Left ventricle myocardium inferior (tissue), 1 donor: ENCODE results near the gene SLC2A11. TPM values are rescaled to one million over a fixed set of nuclear protein-coding genes. Genes with fewer than 3 reads are reported as not detected.

Experiments
- DNase-seq: peaks from one replicate; pipeline ENCODE4 v3.0.0-alpha.2; 2020
- H3K27ac ChIP-seq: fragments of 200-600 bp; replicated peaks from 2 replicates; pipeline ENCODE4 v1.8.0; 2021
- H3K27me3 ChIP-seq: fragments of 200-600 bp; 2 replicates; pipeline ENCODE4 v1.8.0; 2021; ENCODE audit warnings: low read depth
- H3K36me3 ChIP-seq: fragments of 200-600 bp; 2 replicates; pipeline ENCODE4 v1.8.0; 2021
- H3K4me1 ChIP-seq: fragments of 200-600 bp; 2 replicates; pipeline ENCODE4 v1.8.0; 2021
- H3K4me3 ChIP-seq: fragments of 200-600 bp; 2 replicates; pipeline ENCODE4 v1.8.0; 2021; ENCODE audit warnings: mild to moderate bottlenecking, moderate library complexity
- H3K9me3 ChIP-seq: fragments of 200-600 bp; replicated peaks from 2 replicates; pipeline ENCODE4 v1.8.0; 2021
- intact Hi-C: fragments of 100-400 bp; cut with micrococcal nuclease; formaldehyde crosslinking; loops from one replicate; pipeline ENCODE4 v1.11.0; 2022
- total RNA-seq: library from RNA; stranded (reverse); fragmentation: NEBNext Ultra II Directional; extraction: Animal tissue kit (Norgen Biotek cat#: 25700); gene quantifications from one replicate; pipeline ENCODE4 v1.2.1, GENCODE V29; 2021
- TF ChIP-seq, protein P1 (sequence below): fragments of 200-600 bp; IDR thresholded peaks from 2 replicates; pipeline ENCODE4 v1.8.0; 2021; ENCODE audit warnings: antibody characterized with exemption, mild to moderate bottlenecking, borderline replicate concordance
- donor health status: DM: no; HTN: yes; CAD: no; lungs with severe emphysema.

Gene SLC2A11
- total RNA-seq, 1 donor from 2014 or later: 22.0 TPM

DNA sequence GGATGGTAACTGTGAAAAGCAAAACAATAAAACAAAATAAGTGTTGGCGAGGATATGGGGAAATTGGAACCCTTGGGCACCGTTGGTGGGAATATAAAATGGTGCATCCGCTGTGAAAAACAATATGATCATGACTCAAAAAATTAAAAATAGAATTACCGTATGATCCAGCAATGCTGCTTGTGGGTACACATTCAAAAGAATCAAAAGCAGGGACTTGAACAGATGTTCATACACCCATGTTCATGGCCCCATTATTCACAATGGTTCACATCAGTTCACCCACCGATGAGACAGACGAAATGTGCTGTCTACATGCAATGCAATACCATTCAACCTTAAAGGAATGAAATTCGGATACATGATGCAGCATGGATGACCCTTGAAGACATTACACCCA is 17.6 kb upstream of the SLC2A11 start:
- DNase-seq: no peak
- TF ChIP-seq, protein P1, sequence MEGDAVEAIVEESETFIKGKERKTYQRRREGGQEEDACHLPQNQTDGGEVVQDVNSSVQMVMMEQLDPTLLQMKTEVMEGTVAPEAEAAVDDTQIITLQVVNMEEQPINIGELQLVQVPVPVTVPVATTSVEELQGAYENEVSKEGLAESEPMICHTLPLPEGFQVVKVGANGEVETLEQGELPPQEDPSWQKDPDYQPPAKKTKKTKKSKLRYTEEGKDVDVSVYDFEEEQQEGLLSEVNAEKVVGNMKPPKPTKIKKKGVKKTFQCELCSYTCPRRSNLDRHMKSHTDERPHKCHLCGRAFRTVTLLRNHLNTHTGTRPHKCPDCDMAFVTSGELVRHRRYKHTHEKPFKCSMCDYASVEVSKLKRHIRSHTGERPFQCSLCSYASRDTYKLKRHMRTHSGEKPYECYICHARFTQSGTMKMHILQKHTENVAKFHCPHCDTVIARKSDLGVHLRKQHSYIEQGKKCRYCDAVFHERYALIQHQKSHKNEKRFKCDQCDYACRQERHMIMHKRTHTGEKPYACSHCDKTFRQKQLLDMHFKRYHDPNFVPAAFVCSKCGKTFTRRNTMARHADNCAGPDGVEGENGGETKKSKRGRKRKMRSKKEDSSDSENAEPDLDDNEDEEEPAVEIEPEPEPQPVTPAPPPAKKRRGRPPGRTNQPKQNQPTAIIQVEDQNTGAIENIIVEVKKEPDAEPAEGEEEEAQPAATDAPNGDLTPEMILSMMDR: no peak
- no peaks in the 10 kb centered on the region for H3K9me3 ChIP-seq
- peaks cover 65% of the 10 kb centered on the region for H3K4me1 ChIP-seq
- intact Hi-C loops: no loop called here
- H3K27ac ChIP-seq: no peak overlapping the region
- no peaks in the 10 kb centered on the region for H3K27me3 ChIP-seq
- no peak overlapping the region for H3K4me3 ChIP-seq
- H3K36me3 ChIP-seq: peaks cover 8% of the 10 kb centered on the region

DNA sequence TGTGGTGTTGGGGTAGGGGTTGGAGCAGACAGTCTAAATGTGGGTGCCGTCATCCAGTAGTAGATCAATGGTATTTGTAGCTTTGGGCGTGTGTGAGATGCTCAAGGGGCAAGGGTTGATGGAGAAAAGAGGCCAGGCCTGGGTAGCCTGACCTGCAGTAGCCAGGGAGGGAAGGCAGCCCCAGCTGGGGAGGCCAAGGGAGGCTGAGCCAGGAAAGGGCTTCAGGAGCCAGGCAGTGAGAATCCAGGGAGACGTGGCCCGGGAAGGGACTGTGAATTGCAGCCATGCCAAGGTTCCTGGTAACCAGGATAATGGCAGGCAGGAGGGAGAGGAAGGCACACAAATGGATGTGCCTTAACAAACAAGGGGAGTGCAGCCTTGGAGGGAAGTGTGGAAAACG is 16.4 kb upstream of the SLC2A11 start:
- H3K27ac ChIP-seq: no peak overlapping the region
- no peaks in the 10 kb centered on the region for H3K9me3 ChIP-seq
- no peak for DNase-seq
- peaks cover 2% of the 10 kb centered on the region for H3K36me3 ChIP-seq
- intact Hi-C loops: no loop called here
- no peaks in the 10 kb centered on the region for H3K27me3 ChIP-seq
- no peak overlapping the region for H3K4me3 ChIP-seq
- TF ChIP-seq, protein P1: no peak
- peaks cover 65% of the 10 kb centered on the region for H3K4me1 ChIP-seq

DNA sequence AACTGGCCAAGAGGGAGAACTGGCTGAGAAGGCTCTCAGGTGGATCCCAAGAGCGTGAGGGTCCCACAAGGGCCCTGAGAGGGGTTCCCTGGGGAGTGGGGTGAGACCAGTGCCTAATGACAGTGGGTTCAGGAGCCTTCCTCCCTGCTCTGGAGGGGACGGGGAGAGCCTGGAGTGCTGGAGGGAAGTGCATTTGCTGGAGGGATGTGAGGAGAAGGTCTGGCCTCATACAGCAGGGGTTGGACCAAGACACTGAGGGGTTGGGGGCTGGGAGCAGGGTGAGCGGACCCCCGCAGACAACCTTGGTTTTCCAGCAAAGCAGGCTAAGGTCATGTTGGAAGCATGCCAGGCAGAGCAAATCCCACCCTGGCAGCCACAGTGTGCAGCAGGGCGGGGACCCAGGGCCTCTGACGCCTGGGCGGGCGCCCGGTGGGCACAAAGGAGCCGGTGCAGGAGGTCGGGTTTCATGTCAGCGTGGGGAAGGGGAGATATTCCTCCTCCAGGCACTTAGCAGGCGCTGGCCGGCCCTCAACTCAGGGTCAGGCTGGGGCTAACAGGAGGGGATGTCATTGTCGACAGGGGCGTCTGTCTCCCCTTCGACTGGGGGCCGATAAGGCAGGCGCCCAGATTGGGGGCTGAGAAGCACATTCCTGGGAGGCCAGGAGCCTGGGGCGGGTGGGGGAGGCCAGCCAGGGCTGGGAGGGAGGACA is 15.8 kb upstream of the SLC2A11 start:
- H3K36me3 ChIP-seq: no peaks in the 10 kb centered on the region
- H3K27ac ChIP-seq: peak overlapping the region; percentile 30
- H3K4me3 ChIP-seq: no peak overlapping the region
- no peaks in the 10 kb centered on the region for H3K27me3 ChIP-seq
- TF ChIP-seq, protein P1: no peak
- intact Hi-C loops: no loop called here
- DNase-seq: no peak
- H3K9me3 ChIP-seq: no peaks in the 10 kb centered on the region
- H3K4me1 ChIP-seq: peaks cover 65% of the 10 kb centered on the region

DNA sequence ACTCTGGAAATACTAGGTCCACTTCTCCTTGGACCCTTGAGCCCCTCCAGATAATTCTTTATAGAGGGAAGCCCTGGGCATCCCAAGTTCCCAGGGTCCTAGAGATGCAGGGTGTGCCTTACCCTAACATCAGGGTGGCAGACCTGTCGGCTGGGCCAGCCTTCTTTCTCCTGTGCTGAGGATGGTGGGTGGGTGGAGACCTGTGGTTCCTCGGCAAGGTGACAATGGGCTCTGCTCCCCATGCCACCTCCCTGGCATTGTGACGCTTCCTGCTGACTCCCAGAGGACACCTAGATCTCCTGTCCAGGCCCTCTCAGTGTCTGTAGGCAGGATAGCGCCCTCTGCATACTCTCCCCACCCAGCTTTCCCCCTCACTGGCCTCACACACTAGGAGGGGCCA is 15.1 kb upstream of the SLC2A11 start:
- Histone ChIP-seq H3K4me3 (no peak overlapping the region), H3K27me3 (no peaks in the 10 kb centered on the region), H3K36me3 (no peaks in the 10 kb centered on the region), H3K27ac (peak overlapping the region; percentile 30), H3K4me1 (peaks cover 65% of the 10 kb centered on the region), H3K9me3 (no peaks in the 10 kb centered on the region)
- intact Hi-C loops: no loop called here
- no peak for DNase-seq
- TF ChIP-seq, protein P1: no peak

DNA sequence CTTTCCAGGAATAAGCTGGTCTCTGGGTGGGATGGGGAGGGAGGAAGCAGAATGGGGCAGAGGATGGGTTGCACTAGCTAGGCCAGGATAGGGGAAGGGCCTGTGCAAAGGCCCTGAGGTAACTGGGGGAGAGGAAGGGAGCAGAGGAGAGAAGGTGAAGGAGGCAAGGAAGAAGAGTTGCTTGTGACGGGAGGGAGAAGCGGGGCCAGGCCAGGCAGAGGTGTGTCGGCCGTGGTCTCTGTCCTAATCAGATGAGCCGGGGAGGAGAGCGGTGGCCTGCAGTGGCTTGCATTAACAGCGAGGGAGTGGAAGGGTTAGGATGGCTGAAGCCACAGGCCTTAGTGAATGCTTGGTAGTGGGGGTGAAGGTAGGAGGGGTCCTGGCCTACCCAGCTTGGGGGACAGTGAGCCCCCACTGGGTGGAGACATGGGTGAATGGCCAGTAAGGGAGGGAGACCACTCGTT is 12.9 kb upstream of the SLC2A11 start:
- no peak for DNase-seq
- H3K36me3 ChIP-seq: no peaks in the 10 kb centered on the region
- intact Hi-C loops: loop anchor here (5.0 kb wide), 1 partner anchor 72 kb away; the partner anchor contains the start of gene MMP11
- H3K27me3 ChIP-seq: no peaks in the 10 kb centered on the region
- peaks cover 53% of the 10 kb centered on the region for H3K4me1 ChIP-seq
- TF ChIP-seq, protein P1: no peak
- H3K27ac ChIP-seq: peak overlapping the region; percentile 86
- no peaks in the 10 kb centered on the region for H3K9me3 ChIP-seq
- H3K4me3 ChIP-seq: no peak overlapping the region
